ENCODE data around the gene MBOAT7.

GRCh38 chr19:54148158-54148557 lies 41.2 kb downstream of the MBOAT7 start:
- TF ChIP-seq CTCF (IDR thresholded peaks at IDR 0.05; ENCODE audit: insufficient read depth, low read length): no peak
- no peak for TF ChIP-seq REST (IDR thresholded peaks at IDR 0.05; ENCODE audit: insufficient replicate concordance, low read depth)
